RWPE1 (cell line): ENCODE data around the gene SLC66A1.

ENCODE experiments used
- CTCF ChIA-PET: fragments of 350-600 bp; sonication (Branson Sonifier 250); formaldehyde crosslinking; extraction: SDS; loops from one replicate; lab custom pipeline; 2021; lab: Yijun Ruan, JAX
- POLR2A ChIA-PET: fragments of 400-600 bp; formaldehyde crosslinking; extraction: SDS; loops from one replicate; lab custom pipeline; 2020; ENCODE audit warnings: antibody characterized with exemption; ENCODE audit not compliant: low non-redundant PET; lab: Yijun Ruan, JAX
- DNase-seq: peaks from one replicate; pipeline ENCODE4 v3.0.0; 2012; ENCODE audit warnings: low spot score
- H3K27ac ChIP-seq: fragments of 450-650 bp; 2 replicates; pipeline ENCODE4 v1.5.1; 2017
- TF ChIP-seq, protein P1 (sequence below): fragments of 450-650 bp; conservative IDR thresholded peaks from 2 replicates; pipeline ENCODE4 v1.5.1; 2017; ENCODE audit warnings: low read depth, mild to moderate bottlenecking

The SLC66A1 gene

DNA sequence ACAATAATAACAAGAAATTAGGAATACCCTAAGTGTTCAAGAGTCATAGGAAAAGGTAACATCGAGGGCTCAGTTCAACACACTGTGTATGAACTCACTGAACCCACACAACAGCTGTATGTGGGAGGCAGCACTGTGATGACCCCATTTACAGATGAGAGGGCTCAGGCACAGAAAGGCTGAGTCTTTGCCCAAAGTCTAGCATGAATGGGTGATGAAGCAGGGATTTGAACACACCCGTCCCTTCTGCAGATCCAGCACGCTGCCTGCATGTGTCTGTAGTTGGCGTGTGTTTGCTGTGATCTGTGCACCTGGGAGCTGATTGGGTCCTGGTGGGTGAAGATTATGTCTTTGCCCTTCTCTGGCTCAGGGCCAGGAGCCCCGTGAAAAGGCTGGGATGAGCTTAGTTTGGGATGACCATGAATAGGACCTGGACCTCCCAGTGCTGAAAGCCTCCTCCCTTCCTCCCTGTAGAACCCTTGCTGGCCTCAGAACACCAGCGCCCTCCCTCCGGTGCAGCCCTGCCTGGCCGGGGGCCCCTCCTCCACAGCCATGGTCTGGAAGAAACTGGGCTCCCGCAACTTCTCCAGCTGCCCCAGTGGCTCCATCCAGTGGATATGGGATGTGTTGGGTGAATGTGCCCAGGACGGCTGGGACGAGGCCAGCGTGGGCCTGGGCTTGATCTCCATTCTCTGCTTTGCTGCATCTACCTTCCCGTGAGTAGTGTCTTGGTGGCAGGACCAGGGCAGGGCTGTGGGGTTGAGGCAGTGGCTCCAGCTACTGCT, 5.2 kb downstream of the SLC66A1 start:
- ChIA-PET POLR2A (no interaction called here), CTCF (no interaction called here)
- no peak for DNase-seq
- TF ChIP-seq, protein P1, sequence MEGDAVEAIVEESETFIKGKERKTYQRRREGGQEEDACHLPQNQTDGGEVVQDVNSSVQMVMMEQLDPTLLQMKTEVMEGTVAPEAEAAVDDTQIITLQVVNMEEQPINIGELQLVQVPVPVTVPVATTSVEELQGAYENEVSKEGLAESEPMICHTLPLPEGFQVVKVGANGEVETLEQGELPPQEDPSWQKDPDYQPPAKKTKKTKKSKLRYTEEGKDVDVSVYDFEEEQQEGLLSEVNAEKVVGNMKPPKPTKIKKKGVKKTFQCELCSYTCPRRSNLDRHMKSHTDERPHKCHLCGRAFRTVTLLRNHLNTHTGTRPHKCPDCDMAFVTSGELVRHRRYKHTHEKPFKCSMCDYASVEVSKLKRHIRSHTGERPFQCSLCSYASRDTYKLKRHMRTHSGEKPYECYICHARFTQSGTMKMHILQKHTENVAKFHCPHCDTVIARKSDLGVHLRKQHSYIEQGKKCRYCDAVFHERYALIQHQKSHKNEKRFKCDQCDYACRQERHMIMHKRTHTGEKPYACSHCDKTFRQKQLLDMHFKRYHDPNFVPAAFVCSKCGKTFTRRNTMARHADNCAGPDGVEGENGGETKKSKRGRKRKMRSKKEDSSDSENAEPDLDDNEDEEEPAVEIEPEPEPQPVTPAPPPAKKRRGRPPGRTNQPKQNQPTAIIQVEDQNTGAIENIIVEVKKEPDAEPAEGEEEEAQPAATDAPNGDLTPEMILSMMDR = no peak
- H3K27ac ChIP-seq = no peak overlapping the region

DNA sequence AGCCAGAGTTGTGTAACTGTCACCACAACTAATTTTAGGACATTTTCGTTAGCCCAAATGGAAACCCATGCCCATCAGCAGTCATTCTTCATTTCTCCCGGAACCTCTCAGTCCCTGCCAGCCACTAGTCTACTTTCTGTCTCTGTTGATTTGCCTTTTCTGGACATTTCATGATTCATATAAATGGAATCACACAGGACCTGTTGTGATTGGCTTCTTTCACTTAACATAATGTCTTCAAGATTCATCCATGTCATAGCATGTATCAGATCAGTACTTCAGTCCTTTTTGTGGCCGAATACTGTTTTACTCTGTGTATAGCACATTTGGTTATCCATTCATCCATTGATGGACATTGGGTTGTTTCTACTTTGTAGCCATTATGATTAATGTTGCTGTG, 7.1 kb downstream of the SLC66A1 start:
- CTCF ChIA-PET = interaction anchor here (0.6 kb wide), 1 partner anchor 72 kb away, joined by 4 read pairs; no protein-coding TSS in a partner anchor
- POLR2A ChIA-PET = no interaction called here
- no peak for DNase-seq
- H3K27ac ChIP-seq = no peak overlapping the region
- TF ChIP-seq, protein P1 = no peak

DNA sequence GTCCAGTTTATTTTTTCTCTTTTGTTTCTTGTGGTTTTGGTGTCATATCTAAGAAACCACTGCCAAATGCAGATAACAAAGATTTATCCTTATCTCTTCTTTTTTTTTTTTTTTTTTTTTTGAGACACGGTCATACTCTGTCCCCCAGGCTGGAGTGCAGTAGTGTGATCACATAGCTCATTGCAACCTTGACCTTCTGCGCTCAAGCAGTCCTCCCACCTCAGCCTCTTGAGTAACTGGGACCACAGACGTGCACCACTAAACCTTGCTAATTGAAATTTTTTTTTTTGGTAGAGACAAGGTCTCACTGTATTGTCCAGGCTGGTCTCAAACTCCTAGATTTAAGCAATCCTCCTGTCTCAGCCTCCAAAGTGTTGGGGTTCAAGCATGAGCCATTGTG, 8.9 kb downstream of the SLC66A1 start:
- ChIA-PET CTCF (no interaction called here), POLR2A (no interaction called here)

DNA sequence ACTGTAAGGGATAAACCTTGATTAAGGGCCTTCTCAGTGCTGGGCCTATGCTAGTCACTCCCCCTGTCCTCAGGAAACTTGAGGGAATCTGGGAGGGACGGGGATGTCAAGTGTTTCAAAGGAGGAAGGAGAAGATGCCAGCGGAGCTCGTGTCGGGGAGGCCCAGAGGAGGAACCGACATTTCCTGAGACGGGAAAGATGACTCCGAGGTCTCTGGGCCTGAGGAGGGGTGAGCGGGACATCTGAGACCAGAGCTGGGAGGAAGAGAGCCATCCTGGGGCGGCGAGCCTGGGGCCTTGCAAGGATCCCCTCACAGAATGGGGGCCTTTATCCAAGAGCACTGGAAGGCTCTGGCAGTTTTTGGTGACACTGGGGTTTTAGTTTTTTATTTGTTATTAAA, 10.4 kb downstream of the SLC66A1 start:
- no peak overlapping the region for H3K27ac ChIP-seq
- ChIA-PET CTCF (interaction anchor here (0.8 kb wide), 1 partner anchor 19 kb away, joined by 3 read pairs; no protein-coding TSS in a partner anchor), POLR2A (no interaction called here)
- TF ChIP-seq, protein P1 = no peak
- DNase-seq = no peak

More for the DNA sequence above, 8.9 kb downstream of the SLC66A1 start:
- no peak overlapping the region for H3K27ac ChIP-seq
- TF ChIP-seq, protein P1 = no peak
- DNase-seq = no peak

DNA sequence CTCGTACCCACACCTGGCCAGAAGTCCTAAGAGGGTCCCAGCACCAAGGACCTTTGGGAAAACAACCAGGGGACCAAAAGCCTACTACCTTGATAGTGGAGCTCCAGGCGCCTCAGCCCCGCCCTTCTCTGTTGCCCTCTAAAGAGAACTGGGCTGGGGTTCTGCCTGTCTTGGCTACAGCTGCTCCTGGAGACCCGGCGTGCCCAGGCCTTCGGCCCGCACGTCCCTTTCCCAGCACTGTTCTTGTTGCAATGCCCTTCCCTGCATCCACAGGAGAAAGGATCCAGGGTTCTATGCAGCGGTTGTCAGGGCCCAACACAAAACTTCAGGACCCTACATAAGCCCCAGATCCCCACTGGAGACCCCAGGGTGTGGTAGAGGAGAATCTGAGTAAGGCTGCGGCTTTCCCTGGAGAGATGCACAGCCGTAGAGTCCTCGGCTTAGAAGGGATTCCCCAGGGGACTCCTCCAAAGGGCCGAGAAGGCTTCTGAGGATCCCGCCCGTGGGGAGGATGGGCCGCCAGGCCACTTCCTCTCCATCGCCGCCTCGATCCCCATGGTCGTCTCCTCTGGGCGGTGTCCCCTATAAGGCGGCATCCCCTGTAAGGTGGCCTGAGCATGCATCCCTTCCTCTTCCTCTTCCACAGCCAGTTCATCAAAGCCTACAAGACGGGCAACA, 12.0 kb downstream of the SLC66A1 start:
- POLR2A ChIA-PET = no interaction called here
- CTCF ChIA-PET = no interaction called here
- H3K27ac ChIP-seq = no peak overlapping the region
- no peak for DNase-seq
- TF ChIP-seq, protein P1 = no peak

DNA sequence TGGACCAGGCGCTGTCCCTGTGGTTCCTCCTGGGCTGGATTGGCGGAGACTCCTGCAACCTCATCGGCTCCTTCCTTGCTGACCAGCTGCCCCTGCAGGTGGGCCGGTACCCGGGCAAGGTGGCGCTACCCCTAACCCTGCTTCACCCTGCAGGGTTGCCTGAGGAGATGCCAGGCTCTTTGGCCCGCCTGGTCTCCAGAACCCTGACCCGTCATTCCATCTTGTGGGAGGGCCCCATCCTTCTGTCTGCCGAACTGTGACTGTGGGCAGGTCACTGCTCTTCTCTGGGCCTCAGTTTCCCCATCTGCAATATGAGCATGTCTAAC, 12.5 kb downstream of the SLC66A1 start:
- H3K27ac ChIP-seq = no peak overlapping the region
- POLR2A ChIA-PET = no interaction called here
- TF ChIP-seq, protein P1 = no peak
- CTCF ChIA-PET = no interaction called here
- no peak for DNase-seq
